H9 (cell line): ENCODE data around the gene UPF3B. TPM values are rescaled to one million over a fixed set of nuclear protein-coding genes. Genes with fewer than 3 reads are reported as not detected.

Experiments
- DNase-seq: peaks from one replicate; pipeline ENCODE4 v3.0.0-alpha.2; 2017
- H2AFZ ChIP-seq: one replicate; pipeline ENCODE4 v1.6.1; 2013; ENCODE audit warnings: mild to moderate bottlenecking, low read length, control low read depth, moderate library complexity
- H2AK5ac ChIP-seq: 2 replicates; pipeline ENCODE4 v1.6.1; 2013; ENCODE audit warnings: low read length, control low read depth, mixed read lengths; ENCODE audit not compliant: insufficient read length
- H2BK120ac ChIP-seq: one replicate; pipeline ENCODE4 v1.6.1; 2013; ENCODE audit warnings: low read depth, mild to moderate bottlenecking, low read length, control low read depth, inconsistent platforms; ENCODE audit not compliant: poor library complexity, severe bottlenecking
- H2BK12ac ChIP-seq: 2 replicates; pipeline ENCODE4 v1.6.1; 2013; ENCODE audit warnings: low read length, control low read depth, mixed read lengths, low read depth; ENCODE audit not compliant: insufficient read length
- H2BK15ac ChIP-seq: 2 replicates; pipeline ENCODE4 v1.6.1; 2013; ENCODE audit warnings: low read depth, low read length, control low read depth
- H2BK20ac ChIP-seq: one replicate; pipeline ENCODE4 v1.6.1; 2013; ENCODE audit warnings: low read depth, mild to moderate bottlenecking, low read length, control low read depth, inconsistent platforms; ENCODE audit not compliant: poor library complexity, severe bottlenecking
- H2BK5ac ChIP-seq: 2 replicates; pipeline ENCODE4 v1.6.1; 2013; ENCODE audit warnings: low read length, control low read depth, mixed read lengths; ENCODE audit not compliant: insufficient read length
- H3K14ac ChIP-seq: 2 replicates; pipeline ENCODE4 v1.6.1; 2013; ENCODE audit warnings: low read length, control low read depth; ENCODE audit not compliant: insufficient read depth
- H3K18ac ChIP-seq: 2 replicates; pipeline ENCODE4 v1.6.1; 2013; ENCODE audit warnings: low read depth, mild to moderate bottlenecking, mixed read lengths, low read length, control low read depth; ENCODE audit not compliant: insufficient read length
- H3K23ac ChIP-seq: 2 replicates; pipeline ENCODE4 v1.6.1; 2013; ENCODE audit warnings: low read length, control low read depth, mixed read lengths, low read depth; ENCODE audit not compliant: insufficient read length
- H3K23me2 ChIP-seq: 2 replicates; pipeline ENCODE4 v1.6.1; 2013; ENCODE audit warnings: low read depth, mild to moderate bottlenecking, mixed read lengths, low read length, control low read depth; ENCODE audit not compliant: insufficient read length, poor library complexity, severe bottlenecking
- H3K27ac ChIP-seq: 2 replicates; pipeline ENCODE4 v1.5.1; 2013; ENCODE audit warnings: low read length, control low read depth, mixed read lengths, low read depth; ENCODE audit not compliant: insufficient read length
- H3K27me3 ChIP-seq: 2 replicates; pipeline ENCODE4 v1.6.1; 2013; ENCODE audit warnings: low read length, control low read depth, inconsistent platforms; ENCODE audit not compliant: insufficient read depth
- H3K4ac ChIP-seq: 2 replicates; pipeline ENCODE4 v1.6.1; 2013; ENCODE audit warnings: low read depth, mild to moderate bottlenecking, control low read depth, inconsistent platforms, low read length, moderate library complexity
- H3K4me1 ChIP-seq: 2 replicates; pipeline ENCODE4 v1.6.1; 2013; ENCODE audit warnings: low read length, control low read depth, inconsistent platforms; ENCODE audit not compliant: insufficient read depth
- H3K4me2 ChIP-seq: 2 replicates; pipeline ENCODE4 v1.6.1; 2013; ENCODE audit warnings: low read length, control low read depth, mixed read lengths; ENCODE audit not compliant: insufficient read length, insufficient read depth
- H3K56ac ChIP-seq: 2 replicates; pipeline ENCODE4 v1.6.1; 2013; ENCODE audit warnings: low read depth, mild to moderate bottlenecking, mixed read lengths, low read length, control low read depth; ENCODE audit not compliant: insufficient read length
- H3K79me1 ChIP-seq: 2 replicates; pipeline ENCODE4 v1.6.1; 2013; ENCODE audit warnings: low read depth, mild to moderate bottlenecking, moderate library complexity, low read length, control low read depth, inconsistent platforms; ENCODE audit not compliant: insufficient read depth, poor library complexity, severe bottlenecking
- H3K79me2 ChIP-seq: 2 replicates; pipeline ENCODE4 v1.6.1; 2013; ENCODE audit warnings: low read length, control low read depth, inconsistent platforms; ENCODE audit not compliant: insufficient read depth
- H3K9ac ChIP-seq: 2 replicates; pipeline ENCODE4 v1.6.1; 2013; ENCODE audit warnings: low read length, control low read depth, mixed read lengths; ENCODE audit not compliant: insufficient read length; ENCODE audit errors: extremely low read depth
- H3K9me3 ChIP-seq: one replicate; pipeline ENCODE4 v1.6.1; 2013; ENCODE audit warnings: low read depth, low read length, inconsistent platforms; ENCODE audit not compliant: control insufficient read depth
- H3T11ph ChIP-seq: one replicate; pipeline ENCODE4 v1.6.1; 2013; ENCODE audit warnings: mild to moderate bottlenecking, low read length, control low read depth, inconsistent platforms
- H4K20me1 ChIP-seq: one replicate; pipeline ENCODE4 v1.6.1; 2013; ENCODE audit not compliant: control insufficient read depth, insufficient read length, insufficient read depth
- H4K5ac ChIP-seq: 2 replicates; pipeline ENCODE4 v1.6.1; 2013; ENCODE audit warnings: low read depth, mild to moderate bottlenecking, mixed read lengths, low read length, control low read depth; ENCODE audit not compliant: insufficient read length
- H4K8ac ChIP-seq: replicated peaks from 2 replicates; pipeline ENCODE4 v1.6.1; 2013; ENCODE audit warnings: low read length, control low read depth, mixed read lengths, low read depth; ENCODE audit not compliant: insufficient read length
- H4K91ac ChIP-seq: 2 replicates; pipeline ENCODE4 v1.6.1; 2013; ENCODE audit warnings: low read depth, mild to moderate bottlenecking, moderate library complexity, mixed read lengths, low read length, control low read depth; ENCODE audit not compliant: insufficient read length
- H3K27ac Mint-ChIP-seq, 3 experiments: 2 replicates in 2 of 3; 3 replicates in 1 of 3; pipeline ENCODE4 v1.8.0; 2020 to 2021; ENCODE audit warnings: mixed read lengths in 3 of 3, mild to moderate bottlenecking in 1 of 3, moderate library complexity in 1 of 3
- H3K27me3 Mint-ChIP-seq: 2 replicates; pipeline ENCODE4 v1.8.0; 2021; ENCODE audit warnings: low read depth, mild to moderate bottlenecking, moderate library complexity, mixed read lengths
- H3K36me3 Mint-ChIP-seq, 3 experiments: 2 replicates in 2 of 3; 3 replicates in 1 of 3; pipeline ENCODE4 v1.8.0; 2020 to 2021; ENCODE audit warnings: low read depth in 3 of 3, mixed read lengths in 3 of 3; ENCODE audit not compliant: insufficient read depth in 1 of 3
- H3K4me1 Mint-ChIP-seq, 2 experiments: 2 replicates each; pipeline ENCODE4 v1.8.0; 2020; ENCODE audit warnings: mixed read lengths in 2 of 2
- H3K4me3 Mint-ChIP-seq, 2 experiments: 2 replicates in 1 of 2; 3 replicates in 1 of 2; pipeline ENCODE4 v1.8.0; 2020 to 2021; ENCODE audit warnings: mild to moderate bottlenecking in 2 of 2, mixed read lengths in 2 of 2, moderate library complexity in 1 of 2
- H3K9me3 Mint-ChIP-seq, 2 experiments: 2 replicates in 1 of 2; 3 replicates in 1 of 2; pipeline ENCODE4 v1.8.0; 2020; ENCODE audit warnings: mild to moderate bottlenecking in 2 of 2, mixed read lengths in 2 of 2, moderate library complexity in 1 of 2
- WGBS: extraction: QIAGEN DNeasy Blood & Tissue Kit; methylation state at CpG from one replicate; pipeline ENCODE4 v1.1.7; 2013; ENCODE audit warnings: missing lambda C conversion rate, low lambda C conversion rate, mixed read lengths; ENCODE audit not compliant: insufficient read length; ENCODE audit errors: extremely low coverage; 5-methylcytosine and 5-hydroxymethylcytosine counted together
- total RNA-seq: library from RNA; stranded (reverse); gene quantifications from 2 replicates; pipeline ENCODE4 v1.2.1, GENCODE V29; 2021
- TF ChIP-seq, protein P1 (sequence below): fragments of 200-600 bp; sonication (generic); conservative IDR thresholded peaks from 3 replicates; pipeline ENCODE4 v1.8.0; 2021; ENCODE audit warnings: antibody characterized with exemption, mild to moderate bottlenecking

The UPF3B gene
- total RNA-seq, 1 experiment from 2014 or later, result 31.5 TPM

DNA sequence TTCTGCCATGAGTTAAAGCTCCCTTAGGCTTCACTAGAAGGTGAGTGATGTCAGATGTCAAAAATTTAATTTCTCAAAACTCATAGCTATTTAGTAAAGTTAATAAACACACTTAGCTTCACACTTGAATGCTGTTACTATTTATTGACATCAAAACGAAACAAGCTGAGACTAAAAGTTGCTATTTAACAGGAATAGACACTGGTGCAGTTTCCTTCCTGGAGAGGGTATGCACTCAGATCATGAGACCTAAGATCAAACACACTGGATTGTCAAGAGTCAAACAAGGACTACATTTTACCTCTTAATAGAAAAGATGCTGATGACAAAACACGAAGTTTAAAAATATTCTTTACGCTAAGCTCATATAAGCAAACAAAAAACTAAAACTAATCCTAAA is 18.9 kb downstream of the UPF3B start:
- Histone ChIP-seq H3K18ac (no peak overlapping the region), H2BK20ac (no peak overlapping the region), H3K9ac (no peak overlapping the region), H2BK12ac (no peak overlapping the region), H4K8ac (no peak overlapping the region), H3K4me2 (no peak overlapping the region), H2BK15ac (no peak overlapping the region), H3K9me3 (peaks cover 30% of the 10 kb centered on the region), H4K91ac (no peak overlapping the region), H3K56ac (no peak overlapping the region), H3K14ac (no peak overlapping the region), H2BK5ac (no peak overlapping the region), H3K23me2 (no peaks in the 10 kb centered on the region), H3K23ac (no peak overlapping the region), H3K79me2 (no peaks in the 10 kb centered on the region), H3K4me1 (no peaks in the 10 kb centered on the region), H3T11ph (no peak overlapping the region), H4K20me1 (no peaks in the 10 kb centered on the region), H3K27ac (no peak overlapping the region), H3K27me3 (no peaks in the 10 kb centered on the region), H2AFZ (no peak overlapping the region), H2AK5ac (no peak overlapping the region), H2BK120ac (no peak overlapping the region), H3K4ac (no peak overlapping the region), H3K79me1 (no peaks in the 10 kb centered on the region), H4K5ac (no peak overlapping the region)
- TF ChIP-seq, protein P1, sequence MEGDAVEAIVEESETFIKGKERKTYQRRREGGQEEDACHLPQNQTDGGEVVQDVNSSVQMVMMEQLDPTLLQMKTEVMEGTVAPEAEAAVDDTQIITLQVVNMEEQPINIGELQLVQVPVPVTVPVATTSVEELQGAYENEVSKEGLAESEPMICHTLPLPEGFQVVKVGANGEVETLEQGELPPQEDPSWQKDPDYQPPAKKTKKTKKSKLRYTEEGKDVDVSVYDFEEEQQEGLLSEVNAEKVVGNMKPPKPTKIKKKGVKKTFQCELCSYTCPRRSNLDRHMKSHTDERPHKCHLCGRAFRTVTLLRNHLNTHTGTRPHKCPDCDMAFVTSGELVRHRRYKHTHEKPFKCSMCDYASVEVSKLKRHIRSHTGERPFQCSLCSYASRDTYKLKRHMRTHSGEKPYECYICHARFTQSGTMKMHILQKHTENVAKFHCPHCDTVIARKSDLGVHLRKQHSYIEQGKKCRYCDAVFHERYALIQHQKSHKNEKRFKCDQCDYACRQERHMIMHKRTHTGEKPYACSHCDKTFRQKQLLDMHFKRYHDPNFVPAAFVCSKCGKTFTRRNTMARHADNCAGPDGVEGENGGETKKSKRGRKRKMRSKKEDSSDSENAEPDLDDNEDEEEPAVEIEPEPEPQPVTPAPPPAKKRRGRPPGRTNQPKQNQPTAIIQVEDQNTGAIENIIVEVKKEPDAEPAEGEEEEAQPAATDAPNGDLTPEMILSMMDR, result no peak
- no peaks in the 10 kb centered on the region for H3K4me1 Mint-ChIP-seq
- no CpG with 5 or more reads among the region's 3 CpGs for WGBS
- no peak overlapping the region for H3K4me3 Mint-ChIP-seq
- H3K27ac Mint-ChIP-seq, result no peak overlapping the region
- no peak for DNase-seq
- H3K27me3 Mint-ChIP-seq, result peaks cover 2% of the 10 kb centered on the region
- H3K36me3 Mint-ChIP-seq, result peaks cover 53 to 82% (median 77%) of the 10 kb centered on the region in 3 experiments
- H3K9me3 Mint-ChIP-seq, result peaks cover 59 to 71% of the 10 kb centered on the region in 2 experiments
